H9 (cell line): Measurements from ENCODE around the gene IFI27L1. TPM values are rescaled to one million over a fixed set of nuclear protein-coding genes. Genes with fewer than 3 reads are reported as not detected.

Experiments
- DNase-seq: peaks from one replicate; pipeline ENCODE4 v3.0.0-alpha.2; 2017
- H2AFZ ChIP-seq: one replicate; pipeline ENCODE4 v1.6.1; 2013; ENCODE audit warnings: mild to moderate bottlenecking, low read length, control low read depth, moderate library complexity
- H2AK5ac ChIP-seq: 2 replicates; pipeline ENCODE4 v1.6.1; 2013; ENCODE audit warnings: low read length, control low read depth, mixed read lengths; ENCODE audit not compliant: insufficient read length
- H2BK120ac ChIP-seq: one replicate; pipeline ENCODE4 v1.6.1; 2013; ENCODE audit warnings: low read depth, mild to moderate bottlenecking, low read length, control low read depth, inconsistent platforms; ENCODE audit not compliant: poor library complexity, severe bottlenecking
- H2BK12ac ChIP-seq: 2 replicates; pipeline ENCODE4 v1.6.1; 2013; ENCODE audit warnings: low read length, control low read depth, mixed read lengths, low read depth; ENCODE audit not compliant: insufficient read length
- H2BK15ac ChIP-seq: 2 replicates; pipeline ENCODE4 v1.6.1; 2013; ENCODE audit warnings: low read depth, low read length, control low read depth
- H2BK20ac ChIP-seq: one replicate; pipeline ENCODE4 v1.6.1; 2013; ENCODE audit warnings: low read depth, mild to moderate bottlenecking, low read length, control low read depth, inconsistent platforms; ENCODE audit not compliant: poor library complexity, severe bottlenecking
- H2BK5ac ChIP-seq: 2 replicates; pipeline ENCODE4 v1.6.1; 2013; ENCODE audit warnings: low read length, control low read depth, mixed read lengths; ENCODE audit not compliant: insufficient read length
- H3K14ac ChIP-seq: 2 replicates; pipeline ENCODE4 v1.6.1; 2013; ENCODE audit warnings: low read length, control low read depth; ENCODE audit not compliant: insufficient read depth
- H3K18ac ChIP-seq: 2 replicates; pipeline ENCODE4 v1.6.1; 2013; ENCODE audit warnings: low read depth, mild to moderate bottlenecking, mixed read lengths, low read length, control low read depth; ENCODE audit not compliant: insufficient read length
- H3K23ac ChIP-seq: 2 replicates; pipeline ENCODE4 v1.6.1; 2013; ENCODE audit warnings: low read length, control low read depth, mixed read lengths, low read depth; ENCODE audit not compliant: insufficient read length
- H3K23me2 ChIP-seq: 2 replicates; pipeline ENCODE4 v1.6.1; 2013; ENCODE audit warnings: low read depth, mild to moderate bottlenecking, mixed read lengths, low read length, control low read depth; ENCODE audit not compliant: insufficient read length, poor library complexity, severe bottlenecking
- H3K27ac ChIP-seq: 2 replicates; pipeline ENCODE4 v1.5.1; 2013; ENCODE audit warnings: low read length, control low read depth, mixed read lengths, low read depth; ENCODE audit not compliant: insufficient read length
- H3K27me3 ChIP-seq: 2 replicates; pipeline ENCODE4 v1.6.1; 2013; ENCODE audit warnings: low read length, control low read depth, inconsistent platforms; ENCODE audit not compliant: insufficient read depth
- H3K4ac ChIP-seq: 2 replicates; pipeline ENCODE4 v1.6.1; 2013; ENCODE audit warnings: low read depth, mild to moderate bottlenecking, control low read depth, inconsistent platforms, low read length, moderate library complexity
- H3K4me1 ChIP-seq: 2 replicates; pipeline ENCODE4 v1.6.1; 2013; ENCODE audit warnings: low read length, control low read depth, inconsistent platforms; ENCODE audit not compliant: insufficient read depth
- H3K4me2 ChIP-seq: 2 replicates; pipeline ENCODE4 v1.6.1; 2013; ENCODE audit warnings: low read length, control low read depth, mixed read lengths; ENCODE audit not compliant: insufficient read length, insufficient read depth
- H3K56ac ChIP-seq: 2 replicates; pipeline ENCODE4 v1.6.1; 2013; ENCODE audit warnings: low read depth, mild to moderate bottlenecking, mixed read lengths, low read length, control low read depth; ENCODE audit not compliant: insufficient read length
- H3K79me1 ChIP-seq: 2 replicates; pipeline ENCODE4 v1.6.1; 2013; ENCODE audit warnings: low read depth, mild to moderate bottlenecking, moderate library complexity, low read length, control low read depth, inconsistent platforms; ENCODE audit not compliant: insufficient read depth, poor library complexity, severe bottlenecking
- H3K79me2 ChIP-seq: 2 replicates; pipeline ENCODE4 v1.6.1; 2013; ENCODE audit warnings: low read length, control low read depth, inconsistent platforms; ENCODE audit not compliant: insufficient read depth
- H3K9ac ChIP-seq: 2 replicates; pipeline ENCODE4 v1.6.1; 2013; ENCODE audit warnings: low read length, control low read depth, mixed read lengths; ENCODE audit not compliant: insufficient read length; ENCODE audit errors: extremely low read depth
- H3K9me3 ChIP-seq: one replicate; pipeline ENCODE4 v1.6.1; 2013; ENCODE audit warnings: low read depth, low read length, inconsistent platforms; ENCODE audit not compliant: control insufficient read depth
- H3T11ph ChIP-seq: one replicate; pipeline ENCODE4 v1.6.1; 2013; ENCODE audit warnings: mild to moderate bottlenecking, low read length, control low read depth, inconsistent platforms
- H4K20me1 ChIP-seq: one replicate; pipeline ENCODE4 v1.6.1; 2013; ENCODE audit not compliant: control insufficient read depth, insufficient read length, insufficient read depth
- H4K5ac ChIP-seq: 2 replicates; pipeline ENCODE4 v1.6.1; 2013; ENCODE audit warnings: low read depth, mild to moderate bottlenecking, mixed read lengths, low read length, control low read depth; ENCODE audit not compliant: insufficient read length
- H4K8ac ChIP-seq: replicated peaks from 2 replicates; pipeline ENCODE4 v1.6.1; 2013; ENCODE audit warnings: low read length, control low read depth, mixed read lengths, low read depth; ENCODE audit not compliant: insufficient read length
- H4K91ac ChIP-seq: 2 replicates; pipeline ENCODE4 v1.6.1; 2013; ENCODE audit warnings: low read depth, mild to moderate bottlenecking, moderate library complexity, mixed read lengths, low read length, control low read depth; ENCODE audit not compliant: insufficient read length
- H3K27ac Mint-ChIP-seq, 3 experiments: 2 replicates in 2 of 3; 3 replicates in 1 of 3; pipeline ENCODE4 v1.8.0; 2020 to 2021; ENCODE audit warnings: mixed read lengths in 3 of 3, mild to moderate bottlenecking in 1 of 3, moderate library complexity in 1 of 3
- H3K27me3 Mint-ChIP-seq: 2 replicates; pipeline ENCODE4 v1.8.0; 2021; ENCODE audit warnings: low read depth, mild to moderate bottlenecking, moderate library complexity, mixed read lengths
- H3K36me3 Mint-ChIP-seq, 3 experiments: 2 replicates in 2 of 3; 3 replicates in 1 of 3; pipeline ENCODE4 v1.8.0; 2020 to 2021; ENCODE audit warnings: low read depth in 3 of 3, mixed read lengths in 3 of 3; ENCODE audit not compliant: insufficient read depth in 1 of 3
- H3K4me1 Mint-ChIP-seq, 2 experiments: 2 replicates each; pipeline ENCODE4 v1.8.0; 2020; ENCODE audit warnings: mixed read lengths in 2 of 2
- H3K4me3 Mint-ChIP-seq, 2 experiments: 2 replicates in 1 of 2; 3 replicates in 1 of 2; pipeline ENCODE4 v1.8.0; 2020 to 2021; ENCODE audit warnings: mild to moderate bottlenecking in 2 of 2, mixed read lengths in 2 of 2, moderate library complexity in 1 of 2
- H3K9me3 Mint-ChIP-seq, 2 experiments: 2 replicates in 1 of 2; 3 replicates in 1 of 2; pipeline ENCODE4 v1.8.0; 2020; ENCODE audit warnings: mild to moderate bottlenecking in 2 of 2, mixed read lengths in 2 of 2, moderate library complexity in 1 of 2
- CTCF ChIP-seq: fragments of 200-600 bp; sonication (generic); conservative IDR thresholded peaks from 3 replicates; pipeline ENCODE4 v1.8.0; 2021; ENCODE audit warnings: antibody characterized with exemption, mild to moderate bottlenecking
- WGBS: extraction: QIAGEN DNeasy Blood & Tissue Kit; methylation state at CpG from one replicate; pipeline ENCODE4 v1.1.7; 2013; ENCODE audit warnings: missing lambda C conversion rate, low lambda C conversion rate, mixed read lengths; ENCODE audit not compliant: insufficient read length; ENCODE audit errors: extremely low coverage; 5-methylcytosine and 5-hydroxymethylcytosine counted together
- total RNA-seq: library from RNA; stranded (reverse); gene quantifications from 2 replicates; pipeline ENCODE4 v1.2.1, GENCODE V29; 2021

Gene IFI27L1
- total RNA-seq, 1 experiment from 2014 or later, result 27.4 TPM

GRCh38 chr14:94144765-94145164, 63.7 kb downstream of the IFI27L1 start:
- no peak overlapping the region for H4K8ac ChIP-seq
- no peak overlapping the region for H3K56ac ChIP-seq
- no CpG with 5 or more reads among the region's 1 CpG for WGBS
- no peak overlapping the region for H4K91ac ChIP-seq
- no peak overlapping the region for H2AK5ac ChIP-seq
- H4K20me1 ChIP-seq, result no peaks in the 10 kb centered on the region
- H3T11ph ChIP-seq, result no peak overlapping the region
- Mint-ChIP-seq H3K4me1 (peaks cover 12 to 16% of the 10 kb centered on the region in 2 experiments), H3K27ac (peak overlapping the region; percentile 37 to 95 (median 85)), H3K36me3 (no peaks in the 10 kb centered on the region), H3K27me3 (peaks cover 1% of the 10 kb centered on the region; the same call in 1 of the 2 replicates), H3K4me3 (peak overlapping the region in 1 of 2 experiments; percentile 5; a peak in 2 of 5 replicates), H3K9me3 (peaks cover 0 to 3% of the 10 kb centered on the region in 2 experiments; a peak in 1 of 5 replicates)
- H3K27ac ChIP-seq, result no peak overlapping the region
- H2BK12ac ChIP-seq, result no peak overlapping the region
- peaks cover 2% of the 10 kb centered on the region for H3K23me2 ChIP-seq
- H3K14ac ChIP-seq, result peak overlapping the region; percentile 1; the same call in 1 of the 2 replicates
- H3K79me2 ChIP-seq, result no peaks in the 10 kb centered on the region
- H3K9ac ChIP-seq, result no peak overlapping the region
- H2AFZ ChIP-seq, result no peak overlapping the region
- no peak overlapping the region for H2BK15ac ChIP-seq
- H3K23ac ChIP-seq, result no peak overlapping the region
- H2BK120ac ChIP-seq, result no peak overlapping the region
- H2BK20ac ChIP-seq, result no peak overlapping the region
- H2BK5ac ChIP-seq, result no peak overlapping the region
- no peaks in the 10 kb centered on the region for H3K9me3 ChIP-seq
- no peaks in the 10 kb centered on the region for H3K27me3 ChIP-seq
- H3K4ac ChIP-seq, result no peak overlapping the region
- H3K79me1 ChIP-seq, result no peaks in the 10 kb centered on the region
- TF ChIP-seq CTCF, result no peak
- H3K18ac ChIP-seq, result peak overlapping the region; percentile 22
- H3K4me1 ChIP-seq, result no peaks in the 10 kb centered on the region
- peak; percentile 57 for DNase-seq
- no peak overlapping the region for H3K4me2 ChIP-seq
- no peak overlapping the region for H4K5ac ChIP-seq
